ENCODE data around the gene SCG2. TPM values are rescaled to one million over a fixed set of nuclear protein-coding genes. Genes with fewer than 3 reads are reported as not detected.
"Not testable (repeated sequence)": the region's sequence is repeated elsewhere in the genome, so short reads cannot be mapped to it uniquely, and the experiment has no call there.

SCG2 gene
- total RNA-seq, 1 donor from 2014 or later: 0.61 TPM

- intact Hi-C loops (cut with DNase I): no loop called here
- ATAC-seq (no peak), DNase-seq (no peak)
- Histone ChIP-seq H3K27me3 (no peaks in the 10 kb centered on the region), H3K4me3 (no peak overlapping the region), H3K36me3 (no peaks in the 10 kb centered on the region), H3K4me1 (no peaks in the 10 kb centered on the region), H3K9me3 (no peaks in the 10 kb centered on the region), H3K27ac (no peak overlapping the region)
- TF ChIP-seq CTCF (IDR thresholded peaks at IDR 0.05): no peak
Measured at GRCh38 chr2:223598994-223599639, 3.0 kb downstream of the SCG2 start.

- intact Hi-C loops (cut with DNase I): no loop called here
Measured at GRCh38 chr2:223597076-223597475, 5.1 kb downstream of the SCG2 start.

GRCh38 chr2:223596208-223596607, 6.0 kb downstream of the SCG2 start:
- TF ChIP-seq CTCF (IDR thresholded peaks at IDR 0.05): no peak
- H3K9me3 ChIP-seq: no peaks in the 10 kb centered on the region
- no peak overlapping the region for H3K4me3 ChIP-seq
- H3K4me1 ChIP-seq: no peaks in the 10 kb centered on the region
- H3K27me3 ChIP-seq: no peaks in the 10 kb centered on the region
- ATAC-seq (no peak), DNase-seq (no peak)
- H3K36me3 ChIP-seq: no peaks in the 10 kb centered on the region
- H3K27ac ChIP-seq: no peak overlapping the region
- intact Hi-C loops (cut with DNase I): no loop called here

More at GRCh38 chr2:223597076-223597475, 5.1 kb downstream of the SCG2 start:
- no peaks in the 10 kb centered on the region for H3K27me3 ChIP-seq
- H3K4me3 ChIP-seq: no peak overlapping the region
- no peak for ATAC-seq
- TF ChIP-seq CTCF (IDR thresholded peaks at IDR 0.05): no peak
- DNase-seq: no peak
- no peaks in the 10 kb centered on the region for H3K36me3 ChIP-seq
- H3K4me1 ChIP-seq: no peaks in the 10 kb centered on the region
- H3K9me3 ChIP-seq: no peaks in the 10 kb centered on the region
- no peak overlapping the region for H3K27ac ChIP-seq

- Histone ChIP-seq H3K27ac (no peak overlapping the region), H3K4me3 (no peak overlapping the region)
Measured at GRCh38 chr2:223594831-223595230, 7.3 kb downstream of the SCG2 start.

GRCh38 chr2:223594259-223594658, 7.9 kb downstream of the SCG2 start:
- no peak for ATAC-seq
- DNase-seq: no peak
- Histone ChIP-seq H3K4me3 (no peak overlapping the region), H3K27ac (no peak overlapping the region), H3K36me3 (no peaks in the 10 kb centered on the region), H3K27me3 (no peaks in the 10 kb centered on the region), H3K4me1 (no peaks in the 10 kb centered on the region), H3K9me3 (no peaks in the 10 kb centered on the region)
- intact Hi-C loops (cut with DNase I): no loop called here
- no peak for TF ChIP-seq CTCF (IDR thresholded peaks at IDR 0.05)

More at GRCh38 chr2:223594831-223595230, 7.3 kb downstream of the SCG2 start:
- DNase-seq: no peak
- no peaks in the 10 kb centered on the region for H3K27me3 ChIP-seq
- no peaks in the 10 kb centered on the region for H3K36me3 ChIP-seq
- TF ChIP-seq CTCF (IDR thresholded peaks at IDR 0.05): no peak
- no peaks in the 10 kb centered on the region for H3K4me1 ChIP-seq
- no peak for ATAC-seq
- intact Hi-C loops (cut with DNase I): no loop called here
- no peaks in the 10 kb centered on the region for H3K9me3 ChIP-seq

- H3K4me3 ChIP-seq; H3K4me1 ChIP-seq; intact Hi-C loops (cut with DNase I); H3K36me3 ChIP-seq; H3K9me3 ChIP-seq; H3K27me3 ChIP-seq; DNase-seq; ATAC-seq; H3K27ac ChIP-seq: not testable (repeated sequence)
Measured at GRCh38 chr2:223592689-223593088, 9.5 kb downstream of the SCG2 start.
